ENCODE measurements around the gene AGAP6.
"Not testable (repeated sequence)": the region's sequence is repeated elsewhere in the genome, so short reads cannot be mapped to it uniquely, and the experiment has no call there.

DNA sequence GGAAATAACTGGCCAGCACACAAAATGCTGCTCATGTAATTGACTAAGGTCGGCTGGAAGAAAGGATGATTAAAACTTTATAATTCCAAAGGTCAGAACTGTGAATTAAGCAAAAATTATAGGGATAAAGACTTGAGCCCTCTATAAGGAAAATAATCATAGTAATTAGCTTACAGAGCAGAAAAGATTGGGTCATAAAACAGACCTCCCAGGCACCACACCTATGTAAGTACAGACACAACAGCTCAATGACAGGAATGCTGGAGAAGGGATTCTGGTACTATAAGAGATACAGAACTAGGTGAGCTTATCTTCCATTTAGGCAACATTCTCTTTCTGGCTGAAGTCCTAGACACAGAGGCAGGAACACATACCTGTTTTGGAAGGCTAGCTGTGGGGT is 70.5 kb downstream of the AGAP6 start:
- TF ChIP-seq CTCF (IDR thresholded peaks at IDR 0.05; ENCODE audit: low read depth, low read length); MAX (IDR thresholded peaks at IDR 0.05; ENCODE audit: low read depth, low read length); POLR2A (IDR thresholded peaks at IDR 0.05; ENCODE audit: extremely low read depth, insufficient read length); MYC (IDR thresholded peaks at IDR 0.05; ENCODE audit: low read depth, low read length): not testable (repeated sequence)

All from NB4 (cell line).